HG02938 (cell line): Measurements from ENCODE around the gene MGAT4A.
"Not testable (repeated sequence)": the region's sequence is repeated elsewhere in the genome, so short reads cannot be mapped to it uniquely, and the experiment has no call there.

ENCODE experiments used
- ATAC-seq: cut with Tn5 transposase; IDR thresholded peaks from one replicate; pipeline ENCODE4 v1.9.1; 2021; ENCODE audit warnings: mild to moderate bottlenecking, moderate library complexity; ENCODE audit not compliant: unreplicated experiment

Gene MGAT4A

GRCh38 chr2:98730707-98731040, 258 bp downstream of the MGAT4A start:
- peak; percentile 53 for ATAC-seq

- no peak for ATAC-seq
Observed at GRCh38 chr2:98730053-98730706, 752 bp downstream of the MGAT4A start.

GRCh38 chr2:98729652-98730051, 1.3 kb downstream of the MGAT4A start:
- no peak for ATAC-seq

GRCh38 chr2:98728088-98728718, 2.7 kb downstream of the MGAT4A start:
- not testable (repeated sequence) for ATAC-seq

- no peak for ATAC-seq
Observed at GRCh38 chr2:98727369-98728087, 3.4 kb downstream of the MGAT4A start.

- ATAC-seq, result no peak
Observed at GRCh38 chr2:98726735-98727368, 4.1 kb downstream of the MGAT4A start.

GRCh38 chr2:98726205-98726604, 4.7 kb downstream of the MGAT4A start:
- no peak for ATAC-seq

GRCh38 chr2:98720286-98720685, 10.6 kb downstream of the MGAT4A start:
- ATAC-seq, result no peak

GRCh38 chr2:98717621-98718020, 13.3 kb downstream of the MGAT4A start:
- ATAC-seq, result no peak

- ATAC-seq, result no peak
Observed at GRCh38 chr2:98716786-98717185, 14.1 kb downstream of the MGAT4A start.

GRCh38 chr2:98715812-98716451, 15.0 kb downstream of the MGAT4A start:
- no peak for ATAC-seq

- peak; percentile 88 for ATAC-seq
Observed at GRCh38 chr2:98713332-98714015, 17.5 kb downstream of the MGAT4A start.

GRCh38 chr2:98712145-98712544, 18.8 kb downstream of the MGAT4A start:
- no peak for ATAC-seq

GRCh38 chr2:98711506-98711905, 19.4 kb downstream of the MGAT4A start:
- ATAC-seq, result no peak

- no peak for ATAC-seq
Observed at GRCh38 chr2:98710734-98711133, 20.2 kb downstream of the MGAT4A start.

GRCh38 chr2:98709535-98709934, 21.4 kb downstream of the MGAT4A start:
- ATAC-seq, result no peak

- ATAC-seq, result no peak
Observed at GRCh38 chr2:98708396-98709186, 22.3 kb downstream of the MGAT4A start.

- no peak for ATAC-seq
Observed at GRCh38 chr2:98706591-98706990, 24.3 kb downstream of the MGAT4A start.

GRCh38 chr2:98705333-98705617, 25.7 kb downstream of the MGAT4A start:
- ATAC-seq, result no peak
